ENCODE results near the gene SAP130. TPM values are rescaled to one million over a fixed set of nuclear protein-coding genes. Genes with fewer than 3 reads are reported as not detected.

Gene SAP130
- total and polyA plus RNA-seq, 4 donors = 5.2 to 22.5 (median 7.0) TPM

GRCh38 chr2:127893494-127893893 lies 134.4 kb downstream of the SAP130 start:
- Histone ChIP-seq H3K9me3 (ENCODE audit: control insufficient read depth in 4 of 4, insufficient read depth in 3 of 4, low read length in 3 of 4) (no peaks in the 10 kb centered on the region), H3K4me1 (ENCODE audit: control insufficient read depth in 5 of 5, insufficient read depth in 5 of 5, low read length in 5 of 5) (peaks cover 0 to 1% (median 0%) of the 10 kb centered on the region in 5 donors), H3K36me3 (ENCODE audit: control insufficient read depth in 4 of 4, insufficient read depth in 4 of 4, low read length in 4 of 4) (peaks cover 0 to 5% (median 0%) of the 10 kb centered on the region in 4 donors), H3K27ac (ENCODE audit: low read depth in 1 of 2, low read length in 1 of 2) (peak overlapping the region in 1 of 2 donors; percentile 50), H3K27me3 (ENCODE audit: control insufficient read depth in 3 of 3, insufficient read depth in 3 of 3, low read length in 2 of 3) (no peaks in the 10 kb centered on the region), H3K9ac (ENCODE audit: insufficient read depth in 1 of 2, low read length in 2 of 2) (no peak overlapping the region), H3K4me3 (no peak overlapping the region)
- DNase-seq (no peak), ATAC-seq (ENCODE audit: insufficient read depth, low FRiP score) (no peak)
- WGBS, 2 donors = 71 to 73% methylated on average over 5 of the region's 5 CpGs
- no peak for TF ChIP-seq CTCF (IDR thresholded peaks at IDR 0.05; ENCODE audit: control extremely low read depth, extremely low read depth)

GRCh38 chr2:127893033-127893432 lies 134.8 kb downstream of the SAP130 start:
- Histone ChIP-seq H3K27ac (ENCODE audit: low read depth in 1 of 2, low read length in 1 of 2) (peak overlapping the region in 1 of 2 donors; percentile 50), H3K36me3 (ENCODE audit: control insufficient read depth in 4 of 4, insufficient read depth in 4 of 4, low read length in 4 of 4) (peaks cover 0 to 5% (median 0%) of the 10 kb centered on the region in 4 donors), H3K4me1 (ENCODE audit: control insufficient read depth in 5 of 5, insufficient read depth in 5 of 5, low read length in 5 of 5) (peaks cover 0 to 3% (median 1%) of the 10 kb centered on the region in 5 donors), H3K9me3 (ENCODE audit: control insufficient read depth in 4 of 4, insufficient read depth in 3 of 4, low read length in 3 of 4) (no peaks in the 10 kb centered on the region), H3K27me3 (ENCODE audit: control insufficient read depth in 3 of 3, insufficient read depth in 3 of 3, low read length in 2 of 3) (no peaks in the 10 kb centered on the region), H3K9ac (ENCODE audit: insufficient read depth in 1 of 2, low read length in 2 of 2) (no peak overlapping the region), H3K4me3 (no peak overlapping the region)
- WGBS, 2 donors = 93 to 94% methylated on average over 14 of the region's 14 CpGs
- ATAC-seq (ENCODE audit: insufficient read depth, low FRiP score) = no peak
- TF ChIP-seq CTCF (IDR thresholded peaks at IDR 0.05; ENCODE audit: control extremely low read depth, extremely low read depth) = no peak
- DNase-seq = no peak

GRCh38 chr2:127891811-127892210 lies 136.0 kb downstream of the SAP130 start:
- Histone ChIP-seq H3K27ac (ENCODE audit: low read depth in 1 of 2, low read length in 1 of 2) (peak overlapping the region in 1 of 2 donors; percentile 42), H3K4me1 (ENCODE audit: control insufficient read depth in 5 of 5, insufficient read depth in 5 of 5, low read length in 5 of 5) (peaks cover 0 to 14% (median 9%) of the 10 kb centered on the region in 5 donors), H3K4me3 (no peak overlapping the region), H3K9me3 (ENCODE audit: control insufficient read depth in 4 of 4, insufficient read depth in 3 of 4, low read length in 3 of 4) (no peaks in the 10 kb centered on the region), H3K36me3 (ENCODE audit: control insufficient read depth in 4 of 4, insufficient read depth in 4 of 4, low read length in 4 of 4) (peaks cover 0 to 5% (median 0%) of the 10 kb centered on the region in 4 donors), H3K27me3 (ENCODE audit: control insufficient read depth in 3 of 3, insufficient read depth in 3 of 3, low read length in 2 of 3) (no peaks in the 10 kb centered on the region), H3K9ac (ENCODE audit: insufficient read depth in 1 of 2, low read length in 2 of 2) (no peak overlapping the region)
- peak in 1 of 3 donors; percentile 30 for DNase-seq
- ATAC-seq (ENCODE audit: insufficient read depth, low FRiP score) = peak; percentile 50
- WGBS, 2 donors = 25 to 31% methylated on average over 5 of the region's 5 CpGs
- no peak for TF ChIP-seq CTCF (IDR thresholded peaks at IDR 0.05; ENCODE audit: control extremely low read depth, extremely low read depth)

Small RNA genes lying within 50 kb of the gene (small RNA-seq; reads per million reads assigned to genes)
- not detected for gene AC012306.1 (ENCODE audit: low replicate concordance)
- not detected for gene AC108059.3 (ENCODE audit: low replicate concordance)
- not detected for gene RF00019 (ENCODE audit: low replicate concordance)

Other genes with a start within 250 kb of the SAP130 start
- gene WDR33, start 216.9 kb downstream of the SAP130 start, total RNA-seq = 10 to 100 TPM; 42.4 to 93.0 TPM
- 10 to 100 TPM; 11.6 to 16.0 TPM for gene WDR33, start 216.9 kb downstream of the SAP130 start, polyA plus RNA-seq
- gene POLR2D, start 169.9 kb downstream of the SAP130 start, total RNA-seq = 10 to 100 TPM; 21.6 to 22.6 TPM
- 10 to 100 TPM; 12.2 to 12.3 TPM for gene POLR2D, start 169.9 kb downstream of the SAP130 start, polyA plus RNA-seq
- gene AMMECR1L, start 142.1 kb downstream of the SAP130 start, total RNA-seq = 10 to 100 TPM; 13.5 to 15.2 TPM
- gene AMMECR1L, start 142.1 kb downstream of the SAP130 start, polyA plus RNA-seq = 1 to 10 TPM; 7.0 to 9.9 TPM
- 10 to 100 TPM; 47.0 to 57.7 TPM for gene UGGT1, start 63.1 kb upstream of the SAP130 start, total RNA-seq
- gene UGGT1, start 63.1 kb upstream of the SAP130 start, polyA plus RNA-seq = 10 to 100 TPM in 1 of 2 donors, 1 to 10 TPM in 1; 9.4 to 18.6 TPM

Data from lung (tissue), 13 donors.